ENCODE measurements around the gene MMP25. TPM values are rescaled to one million over a fixed set of nuclear protein-coding genes. Genes with fewer than 3 reads are reported as not detected.
A peak's percentile ranks its signal among the peaks of the same experiment; 100 is the strongest.

The MMP25 gene
- total and polyA plus RNA-seq, 9 of the 15 experiments (the other 6 are each of a cell fraction or from before 2014, with no cell fraction given) = 0.03 to 0.04 TPM; not detected in 7

DNA sequence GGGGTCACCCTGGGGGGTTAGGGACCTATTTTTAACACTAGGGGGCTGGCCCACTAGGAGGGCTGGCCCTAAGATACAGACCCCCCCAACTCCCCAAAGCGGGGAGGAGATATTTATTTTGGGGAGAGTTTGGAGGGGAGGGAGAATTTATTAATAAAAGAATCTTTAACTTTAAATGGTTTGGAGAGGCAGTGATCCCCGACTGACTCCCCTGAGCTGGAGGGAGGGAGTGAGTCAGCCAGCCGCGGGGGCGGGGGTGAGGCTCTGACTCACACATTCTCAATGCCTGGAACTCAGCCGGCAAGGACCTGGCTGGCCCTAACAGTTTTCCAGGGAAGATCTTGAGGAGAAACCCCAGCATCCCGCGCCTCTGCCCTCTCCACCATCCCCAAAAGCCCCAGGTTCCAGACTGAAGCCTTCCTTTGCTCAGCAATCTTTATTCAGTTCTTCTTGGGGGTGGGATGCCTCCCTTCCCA, 24.1 kb upstream of the MMP25 start:
- Histone ChIP-seq H2AFZ (ENCODE audit: low read depth, low read length) (no peak overlapping the region), H3K4me3 (peak overlapping the region; percentile 82), H3K79me2 (ENCODE audit: control insufficient read depth, insufficient read depth, low read length) (peaks cover 42% of the 10 kb centered on the region), H3K27ac (ENCODE audit: extremely low read depth, low read depth, low read length) (peak overlapping the region; percentile 90), H3K36me3 (ENCODE audit: control insufficient read depth, insufficient read depth, low read length) (peaks cover 36% of the 10 kb centered on the region; the same call in 2 of the 3 replicates), H3K4me1 (replicated peaks in 1 of 2; ENCODE audit: control insufficient read depth in 2 of 2, insufficient read depth in 2 of 2, low read length in 2 of 2) (peaks cover 29 to 87% of the 10 kb centered on the region in 2 experiments), H3K9me1 (ENCODE audit: control insufficient read depth, insufficient read depth, low read length) (peaks cover 2% of the 10 kb centered on the region), H3K9me3 (replicated peaks; ENCODE audit: control insufficient read depth, insufficient read depth, low read depth, low read length) (no peaks in the 10 kb centered on the region), H3K9ac (ENCODE audit: insufficient read depth in 1 of 2, low read depth in 2 of 2, low read length in 2 of 2) (peak overlapping the region; percentile 88 to 95), H3K4me2 (ENCODE audit: insufficient read depth, low read length) (peak overlapping the region; percentile 83), H3K27me3 (ENCODE audit: control insufficient read depth in 2 of 2, insufficient read depth in 2 of 2, low read length in 2 of 2) (no peaks in the 10 kb centered on the region), H4K20me1 (replicated peaks; ENCODE audit: control insufficient read depth, insufficient read depth, low read length) (peaks cover 28% of the 10 kb centered on the region)
- BruUV-seq (replicated peaks) = no TSS peak
- peak; percentile 50 to 92 (median 67) for DNase-seq (ENCODE audit: extremely low read depth in 1 of 4, low spot score in 3 of 4)
- FAIRE-seq = peak; percentile 93
- peak; percentile 67 for ATAC-seq
- POLR2A ChIA-PET = interaction anchor here (0.6 to 2.7 kb wide), 9 partner anchors 9 to 554 kb away, joined by 3 to 13 read pairs (median 3); partner anchors contain the start of gene FLYWCH1
- intact Hi-C loops (cut with micrococcal nuclease) = loop anchor here (10.0 kb wide), 1 partner anchor 57 kb away; the partner anchor contains the start of genes KREMEN2 and PAQR4
- CTCF ChIA-PET (ENCODE audit: low intra/inter-chr PET ratio) = no interaction called here
- WGBS (ENCODE audit: insufficient coverage, low coverage, missing lambda C conversion rate) = under 1% methylated on average over 8 of the region's 8 CpGs
- in situ Hi-C loops (cut with MboI) = no loop called here
- TF ChIP-seq ETV5 (CRISPR knock-in tag; IDR thresholded peaks at IDR 0.05; ENCODE audit: low read depth) (no peak), EHMT2 (IDR thresholded peaks at IDR 0.05) (no peak), POLR2G (IDR thresholded peaks at IDR 0.05; ENCODE audit: low read depth, low read length) (no peak), RAD51 (IDR thresholded peaks at IDR 0.05; ENCODE audit: borderline replicate concordance, low read depth) (no peak), IRF2 (CRISPR knock-in tag; IDR thresholded peaks at IDR 0.05) (no peak), SAP30 (IDR thresholded peaks at IDR 0.05; ENCODE audit: borderline replicate concordance, insufficient read depth, low read depth, low read length, poor library complexity, severe bottlenecking) (no peak), SOX6 (IDR thresholded peaks at IDR 0.05) (no peak)
- TF ChIP-seq, protein P1, sequence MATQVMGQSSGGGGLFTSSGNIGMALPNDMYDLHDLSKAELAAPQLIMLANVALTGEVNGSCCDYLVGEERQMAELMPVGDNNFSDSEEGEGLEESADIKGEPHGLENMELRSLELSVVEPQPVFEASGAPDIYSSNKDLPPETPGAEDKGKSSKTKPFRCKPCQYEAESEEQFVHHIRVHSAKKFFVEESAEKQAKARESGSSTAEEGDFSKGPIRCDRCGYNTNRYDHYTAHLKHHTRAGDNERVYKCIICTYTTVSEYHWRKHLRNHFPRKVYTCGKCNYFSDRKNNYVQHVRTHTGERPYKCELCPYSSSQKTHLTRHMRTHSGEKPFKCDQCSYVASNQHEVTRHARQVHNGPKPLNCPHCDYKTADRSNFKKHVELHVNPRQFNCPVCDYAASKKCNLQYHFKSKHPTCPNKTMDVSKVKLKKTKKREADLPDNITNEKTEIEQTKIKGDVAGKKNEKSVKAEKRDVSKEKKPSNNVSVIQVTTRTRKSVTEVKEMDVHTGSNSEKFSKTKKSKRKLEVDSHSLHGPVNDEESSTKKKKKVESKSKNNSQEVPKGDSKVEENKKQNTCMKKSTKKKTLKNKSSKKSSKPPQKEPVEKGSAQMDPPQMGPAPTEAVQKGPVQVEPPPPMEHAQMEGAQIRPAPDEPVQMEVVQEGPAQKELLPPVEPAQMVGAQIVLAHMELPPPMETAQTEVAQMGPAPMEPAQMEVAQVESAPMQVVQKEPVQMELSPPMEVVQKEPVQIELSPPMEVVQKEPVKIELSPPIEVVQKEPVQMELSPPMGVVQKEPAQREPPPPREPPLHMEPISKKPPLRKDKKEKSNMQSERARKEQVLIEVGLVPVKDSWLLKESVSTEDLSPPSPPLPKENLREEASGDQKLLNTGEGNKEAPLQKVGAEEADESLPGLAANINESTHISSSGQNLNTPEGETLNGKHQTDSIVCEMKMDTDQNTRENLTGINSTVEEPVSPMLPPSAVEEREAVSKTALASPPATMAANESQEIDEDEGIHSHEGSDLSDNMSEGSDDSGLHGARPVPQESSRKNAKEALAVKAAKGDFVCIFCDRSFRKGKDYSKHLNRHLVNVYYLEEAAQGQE (IDR thresholded peaks at IDR 0.05; ENCODE audit: borderline replicate concordance) = no peak; the same call in 1 of the 2 replicates
- TF ChIP-seq, protein P1 (CRISPR knock-in tag; IDR thresholded peaks at IDR 0.05; ENCODE audit: low read depth) = no peak
- TF ChIP-seq, protein P2, sequence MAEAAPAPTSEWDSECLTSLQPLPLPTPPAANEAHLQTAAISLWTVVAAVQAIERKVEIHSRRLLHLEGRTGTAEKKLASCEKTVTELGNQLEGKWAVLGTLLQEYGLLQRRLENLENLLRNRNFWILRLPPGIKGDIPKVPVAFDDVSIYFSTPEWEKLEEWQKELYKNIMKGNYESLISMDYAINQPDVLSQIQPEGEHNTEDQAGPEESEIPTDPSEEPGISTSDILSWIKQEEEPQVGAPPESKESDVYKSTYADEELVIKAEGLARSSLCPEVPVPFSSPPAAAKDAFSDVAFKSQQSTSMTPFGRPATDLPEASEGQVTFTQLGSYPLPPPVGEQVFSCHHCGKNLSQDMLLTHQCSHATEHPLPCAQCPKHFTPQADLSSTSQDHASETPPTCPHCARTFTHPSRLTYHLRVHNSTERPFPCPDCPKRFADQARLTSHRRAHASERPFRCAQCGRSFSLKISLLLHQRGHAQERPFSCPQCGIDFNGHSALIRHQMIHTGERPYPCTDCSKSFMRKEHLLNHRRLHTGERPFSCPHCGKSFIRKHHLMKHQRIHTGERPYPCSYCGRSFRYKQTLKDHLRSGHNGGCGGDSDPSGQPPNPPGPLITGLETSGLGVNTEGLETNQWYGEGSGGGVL (CRISPR knock-in tag; IDR thresholded peaks at IDR 0.05) = no peak
- TF ChIP-seq, protein P3, sequence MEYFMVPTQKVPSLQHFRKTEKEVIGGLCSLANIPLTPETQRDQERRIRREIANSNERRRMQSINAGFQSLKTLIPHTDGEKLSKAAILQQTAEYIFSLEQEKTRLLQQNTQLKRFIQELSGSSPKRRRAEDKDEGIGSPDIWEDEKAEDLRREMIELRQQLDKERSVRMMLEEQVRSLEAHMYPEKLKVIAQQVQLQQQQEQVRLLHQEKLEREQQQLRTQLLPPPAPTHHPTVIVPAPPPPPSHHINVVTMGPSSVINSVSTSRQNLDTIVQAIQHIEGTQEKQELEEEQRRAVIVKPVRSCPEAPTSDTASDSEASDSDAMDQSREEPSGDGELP (CRISPR knock-in tag; IDR thresholded peaks at IDR 0.05; ENCODE audit: borderline replicate concordance) = no peak

Measured in K562 (cell line).